Measurements from ENCODE around the gene THSD7B.
"Not testable (repeated sequence)": the region's sequence is repeated elsewhere in the genome, so short reads cannot be mapped to it uniquely, and the experiment has no call there.

The THSD7B gene

DNA sequence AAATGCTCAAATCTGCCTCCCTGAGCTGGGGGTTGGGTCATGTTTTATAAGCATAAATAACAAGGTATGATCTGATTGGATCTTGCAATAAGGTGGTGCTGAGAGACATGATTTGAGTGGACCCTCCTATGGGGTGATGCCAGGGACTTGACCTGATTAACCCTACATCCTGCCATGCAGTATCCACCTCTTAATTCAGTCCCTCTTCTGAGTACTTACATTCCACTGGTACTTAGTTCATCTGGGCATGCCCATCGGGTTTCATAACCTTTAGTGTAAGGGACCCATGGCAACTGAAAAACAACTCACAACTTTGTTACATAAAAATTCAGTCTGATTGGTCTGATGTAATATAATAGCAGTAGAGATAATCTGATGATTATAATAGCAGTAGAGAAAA lies 801.0 kb downstream of the THSD7B start:
- no peak for DNase-seq (ENCODE audit: low read depth)

GRCh38 chr2:137570484-137570883 lies 805.1 kb downstream of the THSD7B start:
- no peak for DNase-seq (ENCODE audit: low read depth)

GRCh38 chr2:137587834-137588233 lies 822.5 kb downstream of the THSD7B start:
- DNase-seq (ENCODE audit: low read depth) = not testable (repeated sequence)

DNA sequence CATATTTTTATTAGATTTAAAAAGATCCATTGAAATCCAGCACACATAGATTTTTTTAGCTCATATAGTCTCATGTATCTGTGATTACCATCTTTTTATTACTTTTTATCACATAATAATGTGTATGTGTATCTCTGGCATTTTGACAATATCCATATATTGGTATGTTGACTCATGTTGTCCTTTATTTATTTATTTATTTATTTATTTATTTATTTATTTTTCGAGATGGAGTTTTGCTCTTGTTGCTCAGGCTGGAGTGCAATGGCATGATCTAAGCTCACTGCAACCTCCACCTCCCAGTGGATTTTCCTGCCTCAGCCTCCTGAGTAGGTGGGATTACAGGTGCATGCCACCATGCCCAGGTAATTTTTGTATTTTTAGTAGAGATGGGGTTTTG lies 823.2 kb downstream of the THSD7B start:
- DNase-seq (ENCODE audit: low read depth) = not testable (repeated sequence)

DNA sequence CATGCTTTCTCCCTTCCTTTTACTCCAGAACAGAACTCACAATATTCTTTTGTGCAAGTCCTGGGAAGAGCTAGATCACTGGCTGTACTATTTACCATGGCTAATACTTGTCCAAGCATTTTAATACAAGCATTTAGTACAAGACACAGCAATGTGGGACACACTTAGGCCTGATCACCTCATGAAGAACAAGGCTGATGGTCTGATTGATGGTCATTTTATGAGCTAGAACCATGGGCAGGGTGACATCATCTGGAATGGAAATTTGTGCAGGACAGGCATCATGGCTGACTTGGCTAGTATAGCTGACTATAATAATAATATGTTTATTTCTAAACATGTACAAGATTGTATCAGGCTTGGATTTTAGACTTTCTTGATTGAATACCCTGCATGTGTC lies 824.8 kb downstream of the THSD7B start:
- DNase-seq (ENCODE audit: low read depth) = no peak

DNA sequence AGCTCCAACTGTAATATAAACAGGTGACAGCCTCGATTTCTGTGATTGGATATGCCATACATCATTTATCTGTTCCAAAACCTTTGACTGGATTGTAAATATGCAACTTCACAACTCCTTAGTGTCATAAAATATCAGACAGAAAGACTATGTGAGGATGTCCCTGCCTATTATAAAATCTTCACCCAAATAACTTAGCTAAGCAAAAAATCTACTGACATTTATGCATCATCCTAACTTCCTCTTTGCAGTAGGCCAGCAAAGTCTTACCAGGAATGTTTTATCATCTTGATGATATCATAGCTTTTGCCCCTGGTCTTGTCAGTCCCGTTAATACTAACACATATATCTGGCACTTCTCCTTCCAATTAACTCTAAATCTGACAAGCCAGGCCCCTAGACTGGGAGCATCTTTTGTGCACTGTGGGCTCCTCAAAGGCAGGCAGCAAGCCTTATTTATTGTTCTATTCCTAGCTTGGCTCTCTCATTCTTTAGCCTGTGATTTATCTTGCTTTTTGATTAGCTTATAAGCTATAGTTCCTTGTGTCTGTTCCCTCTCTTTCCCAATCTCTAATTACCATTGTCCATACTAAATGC lies 842.5 kb downstream of the THSD7B start:
- no peak for DNase-seq (ENCODE audit: low read depth)

DNA sequence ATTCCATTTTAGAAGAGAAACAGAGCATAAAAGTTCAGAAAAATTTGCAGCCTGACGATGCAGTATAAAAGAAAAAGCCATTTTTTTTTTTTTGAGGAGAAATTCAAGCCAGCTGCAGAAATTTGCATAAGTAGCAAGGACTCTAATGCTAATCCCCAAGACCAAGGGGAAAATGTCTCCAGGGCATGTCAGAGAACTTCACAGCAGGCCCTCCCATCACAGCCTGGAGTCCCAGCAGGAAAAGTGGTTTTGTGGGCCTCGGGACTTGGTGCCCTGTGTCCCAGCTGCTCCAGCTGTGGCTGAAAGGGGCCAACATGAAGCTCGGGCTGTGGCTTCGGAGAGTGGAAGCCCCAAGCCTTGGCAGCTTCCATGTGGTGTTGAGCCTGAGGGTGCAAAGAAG lies 873.6 kb downstream of the THSD7B start:
- no peak for DNase-seq (ENCODE audit: low read depth)

GRCh38 chr2:137644731-137645130 lies 879.4 kb downstream of the THSD7B start:
- no peak for DNase-seq (ENCODE audit: low read depth)

DNA sequence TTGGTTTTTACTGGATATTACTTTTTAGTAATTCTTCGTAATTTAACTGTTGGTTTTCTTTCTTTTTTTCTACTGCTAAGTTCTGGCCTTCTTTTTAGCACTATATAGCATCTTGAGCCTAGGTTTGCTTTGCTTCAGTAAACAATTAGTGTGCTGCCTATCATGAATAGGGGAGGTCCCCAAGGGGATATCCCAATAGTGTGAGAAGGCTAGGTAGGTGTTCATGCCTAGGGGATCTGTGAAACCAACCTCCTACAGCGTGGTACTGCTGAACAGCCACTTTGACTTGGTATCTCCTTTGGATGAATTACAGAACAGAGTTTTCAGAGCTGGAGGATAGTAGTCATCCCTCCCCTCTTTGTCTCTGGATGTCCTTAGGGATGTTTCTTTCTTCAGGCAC lies 888.7 kb downstream of the THSD7B start:
- no peak for DNase-seq (ENCODE audit: low read depth)

DNA sequence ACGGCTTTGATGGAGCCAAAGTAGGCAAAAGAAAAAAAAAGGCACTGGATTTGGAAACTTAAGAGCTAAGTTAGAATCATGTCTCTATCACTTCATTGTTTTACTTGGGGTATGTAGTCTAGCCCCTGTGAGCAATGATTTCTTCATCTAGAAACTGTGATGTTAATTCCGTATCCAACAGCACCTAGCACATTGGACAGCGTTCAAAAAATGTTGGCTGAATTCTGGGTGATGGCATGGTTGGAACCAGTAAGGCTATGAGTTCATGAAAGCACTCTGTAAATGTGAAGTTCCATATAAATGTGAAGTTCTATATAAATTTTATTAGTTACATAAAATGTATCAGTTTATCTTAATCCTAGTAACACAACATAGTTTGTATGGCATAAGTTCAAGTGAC lies 890.5 kb downstream of the THSD7B start:
- no peak for DNase-seq (ENCODE audit: low read depth)

GRCh38 chr2:137658433-137658832 lies 893.1 kb downstream of the THSD7B start:
- DNase-seq (ENCODE audit: low read depth) = no peak

GRCh38 chr2:137659616-137660015 lies 894.3 kb downstream of the THSD7B start:
- no peak for DNase-seq (ENCODE audit: low read depth)

- DNase-seq (ENCODE audit: low read depth) = no peak
Observed at GRCh38 chr2:137670111-137670510, 904.8 kb downstream of the THSD7B start.

- DNase-seq (ENCODE audit: low read depth) = no peak
Observed at GRCh38 chr2:137672989-137673552, 907.7 kb downstream of the THSD7B start.

DNA sequence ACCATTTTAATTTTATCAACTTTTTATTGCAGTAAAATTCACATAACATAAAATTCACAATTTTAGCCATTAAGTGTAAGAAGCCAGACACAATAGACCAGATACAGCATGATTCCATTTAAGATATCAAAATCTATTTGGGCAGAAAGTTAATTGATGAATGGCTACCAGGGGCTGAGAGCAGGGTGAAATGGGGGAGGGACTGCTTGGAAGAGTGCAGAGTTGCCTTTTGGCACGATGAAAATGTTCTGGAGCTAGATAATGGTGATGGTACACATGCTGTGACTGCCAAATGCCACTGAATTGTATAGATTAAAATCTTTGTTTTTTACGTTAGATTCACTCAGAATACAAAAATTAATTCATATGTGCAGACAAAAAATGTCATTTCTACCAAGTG lies 909.6 kb downstream of the THSD7B start:
- DNase-seq (ENCODE audit: low read depth) = no peak

GRCh38 chr2:137675584-137676327 lies 910.4 kb downstream of the THSD7B start:
- DNase-seq (ENCODE audit: low read depth) = no peak

DNA sequence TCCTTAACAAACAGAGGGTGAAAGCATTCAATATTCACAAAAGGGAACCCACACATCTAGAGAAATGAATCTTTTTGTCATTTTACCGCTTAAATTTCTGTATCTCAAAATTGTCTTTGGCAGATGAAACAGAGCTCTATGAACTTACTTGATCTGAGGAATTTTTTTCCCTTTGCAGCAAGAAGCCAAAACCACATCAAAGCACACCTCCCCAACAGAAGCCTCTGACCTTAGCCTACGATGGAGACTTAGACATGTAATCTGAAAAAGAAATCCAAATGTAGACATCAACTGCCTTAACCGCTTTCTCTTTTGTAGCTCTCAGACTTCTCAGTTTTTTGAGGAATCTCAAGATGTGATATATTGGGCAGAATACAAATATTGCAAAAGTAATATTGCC lies 911.0 kb downstream of the THSD7B start:
- no peak for DNase-seq (ENCODE audit: low read depth)

DNA sequence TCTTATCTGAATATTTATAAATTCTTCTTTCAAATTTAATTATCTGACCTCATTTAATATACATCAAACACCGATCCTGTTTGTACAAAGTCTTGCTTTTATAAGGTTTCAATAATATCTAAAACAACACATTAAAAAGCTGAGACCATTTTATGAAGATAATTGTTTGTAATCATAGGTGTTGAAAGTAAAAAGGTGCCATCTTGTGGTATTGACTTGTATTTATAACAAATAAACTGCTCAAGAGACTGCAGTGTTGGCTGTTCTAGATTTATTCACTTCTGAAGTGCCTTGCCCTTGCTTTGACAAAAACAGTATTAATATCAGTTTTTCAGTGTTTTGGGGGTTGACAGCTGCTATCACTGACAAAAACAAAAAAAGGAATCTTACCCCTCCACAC lies 912.1 kb downstream of the THSD7B start:
- no peak for DNase-seq (ENCODE audit: low read depth)

DNA sequence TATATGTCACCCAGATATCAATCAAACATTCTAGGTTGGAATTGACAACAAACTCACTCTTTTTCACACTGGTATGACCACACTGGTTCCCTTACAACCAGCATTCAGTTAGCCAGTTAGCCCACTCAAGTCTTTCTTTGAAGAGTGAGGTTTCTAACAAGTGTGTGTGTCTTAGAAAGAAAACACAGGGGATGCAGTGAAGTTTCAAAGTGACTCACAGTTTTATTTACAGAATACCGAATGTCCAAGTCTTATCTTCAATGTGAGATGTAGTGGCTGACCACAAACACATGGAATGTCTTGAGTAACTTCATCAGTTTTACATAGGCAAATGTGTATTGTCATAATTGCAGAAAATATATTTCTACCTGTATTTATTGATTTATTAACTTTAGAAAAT lies 924.2 kb downstream of the THSD7B start:
- DNase-seq (ENCODE audit: low read depth) = no peak

DNA sequence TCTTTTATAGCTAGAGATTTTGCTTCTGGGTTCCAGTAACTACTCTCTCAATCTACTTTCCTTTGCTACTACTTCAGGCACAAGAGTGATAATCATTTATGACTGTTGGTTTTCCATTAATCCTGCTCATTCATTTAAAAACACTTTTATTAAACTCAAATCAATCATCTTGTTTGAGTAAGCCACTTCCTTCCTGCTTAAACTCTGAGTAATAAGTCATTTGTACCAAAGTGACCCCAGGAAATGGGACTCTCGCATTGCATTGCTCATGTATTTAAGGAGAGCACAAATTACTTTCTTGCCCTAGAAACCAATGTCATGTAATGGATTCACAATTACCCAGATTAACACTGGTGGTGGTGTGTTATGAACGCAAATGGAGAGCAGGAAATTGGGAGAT lies 928.2 kb downstream of the THSD7B start:
- no peak for DNase-seq (ENCODE audit: low read depth)

GRCh38 chr2:137696916-137697315 lies 931.6 kb downstream of the THSD7B start:
- no peak for DNase-seq (ENCODE audit: low read depth)

- not testable (repeated sequence) for DNase-seq (ENCODE audit: low read depth)
Observed at GRCh38 chr2:137700250-137700649, 934.9 kb downstream of the THSD7B start.

- DNase-seq (ENCODE audit: low read depth) = no peak
Observed at GRCh38 chr2:137700681-137701080, 935.3 kb downstream of the THSD7B start.

DNA sequence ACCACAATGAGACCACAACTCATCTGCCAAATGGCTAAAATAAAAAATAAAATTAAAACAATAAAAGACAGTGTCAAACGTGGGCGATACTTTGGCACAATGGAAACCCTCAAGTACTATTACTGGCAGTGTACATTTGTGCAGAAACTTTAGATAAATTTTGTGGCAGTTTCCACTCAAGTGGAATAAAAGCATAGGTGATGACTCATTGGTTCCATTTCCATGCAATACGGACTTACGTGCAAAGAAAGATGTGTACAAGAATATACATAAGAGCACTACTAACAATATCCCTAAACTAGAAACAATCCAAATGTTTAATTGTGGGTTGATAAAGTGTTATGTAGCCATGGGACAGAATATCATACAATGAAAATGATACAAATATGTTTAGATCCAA lies 940.0 kb downstream of the THSD7B start:
- no peak for DNase-seq (ENCODE audit: low read depth)

Measured in stimulated activated CD4-positive, alpha-beta T cell treated with anti-CD3 and anti-CD28 coated beads, Interleukin-2, amount 100 ng/mL, for 4 hours (primary cell).